ENCODE measurements around the gene FMO2. TPM values are rescaled to one million over a fixed set of nuclear protein-coding genes. Genes with fewer than 3 reads are reported as not detected.

Gene FMO2, protein sequence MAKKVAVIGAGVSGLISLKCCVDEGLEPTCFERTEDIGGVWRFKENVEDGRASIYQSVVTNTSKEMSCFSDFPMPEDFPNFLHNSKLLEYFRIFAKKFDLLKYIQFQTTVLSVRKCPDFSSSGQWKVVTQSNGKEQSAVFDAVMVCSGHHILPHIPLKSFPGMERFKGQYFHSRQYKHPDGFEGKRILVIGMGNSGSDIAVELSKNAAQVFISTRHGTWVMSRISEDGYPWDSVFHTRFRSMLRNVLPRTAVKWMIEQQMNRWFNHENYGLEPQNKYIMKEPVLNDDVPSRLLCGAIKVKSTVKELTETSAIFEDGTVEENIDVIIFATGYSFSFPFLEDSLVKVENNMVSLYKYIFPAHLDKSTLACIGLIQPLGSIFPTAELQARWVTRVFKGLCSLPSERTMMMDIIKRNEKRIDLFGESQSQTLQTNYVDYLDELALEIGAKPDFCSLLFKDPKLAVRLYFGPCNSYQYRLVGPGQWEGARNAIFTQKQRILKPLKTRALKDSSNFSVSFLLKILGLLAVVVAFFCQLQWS
- total RNA-seq = 1 to 10 TPM; 1.4 to 7.2 (median 4.1) TPM

DNA sequence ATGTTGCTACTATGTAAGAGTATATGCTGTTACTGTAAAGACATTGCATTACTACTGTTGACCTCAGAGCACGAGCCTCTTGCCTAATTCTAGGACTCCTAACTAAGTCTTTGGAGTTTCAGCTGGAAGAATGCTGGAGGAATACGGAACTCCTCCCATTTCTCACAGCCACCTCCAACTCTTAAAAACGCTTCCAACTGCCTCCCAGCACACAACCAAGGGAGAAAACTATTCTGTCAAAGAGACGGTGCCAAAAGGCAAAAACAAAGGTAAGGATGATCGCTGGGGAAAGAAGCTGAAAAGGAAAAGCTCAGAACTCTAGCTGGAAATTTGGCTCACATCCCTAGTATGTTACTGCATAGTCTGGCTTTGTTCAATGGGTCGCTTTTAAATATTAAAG is at the start of gene FMO2:
Gene FMO2, plus strand, starts transcription at position 210 of the 400 bp plus-strand sequence. CDS start 414 bp downstream, outside the sequence.
- Histone ChIP-seq H3K9me3 (no peaks in the 10 kb centered on the region), H3K4me3 (peak within 1 kb of the TSS in 1 of 4 donors; percentile 6), H3K36me3 (no peaks in the 10 kb centered on the region), H3K27me3 (no peaks in the 10 kb centered on the region), H3K4me1 (no peaks in the 10 kb centered on the region), H3K27ac (no peak within 1 kb of the TSS)
- TF ChIP-seq POLR2A (IDR thresholded peaks at IDR 0.05) (no peak), CTCF (IDR thresholded peaks at IDR 0.05) (no peak)
- DNase-seq = no peak

GRCh38 chr1:171137580-171137979 is 47.5 kb upstream of the FMO2 start:
- H3K4me1 ChIP-seq = no peaks in the 10 kb centered on the region
- H3K27me3 ChIP-seq = no peaks in the 10 kb centered on the region
- H3K36me3 ChIP-seq = no peaks in the 10 kb centered on the region
- no peak overlapping the region for H3K27ac ChIP-seq
- DNase-seq = no peak
- H3K4me3 ChIP-seq = no peak overlapping the region
- TF ChIP-seq POLR2A (IDR thresholded peaks at IDR 0.05) (no peak), CTCF (IDR thresholded peaks at IDR 0.05) (no peak)
- H3K9me3 ChIP-seq = no peaks in the 10 kb centered on the region

DNA sequence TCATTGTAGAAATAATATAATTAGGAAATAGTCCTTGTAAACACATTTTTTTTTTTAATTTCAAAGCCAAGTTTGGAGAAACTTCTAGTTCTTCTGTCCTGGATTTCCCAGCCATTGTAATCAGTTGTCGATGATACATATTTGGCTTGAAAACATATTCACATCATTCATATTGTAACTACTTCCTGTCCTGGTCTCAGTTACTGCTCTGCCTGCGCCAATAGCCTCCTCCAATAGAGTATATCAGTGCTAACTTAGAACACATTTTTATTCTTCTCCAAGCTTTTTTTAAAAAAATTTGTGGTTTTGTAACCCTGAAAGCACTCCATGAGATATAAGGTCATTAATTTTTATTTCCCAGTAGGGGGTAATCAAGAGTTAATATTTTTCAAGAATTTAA is 46.1 kb upstream of the FMO2 start:
- no peak for TF ChIP-seq CTCF (IDR thresholded peaks at IDR 0.05)
- TF ChIP-seq POLR2A (IDR thresholded peaks at IDR 0.05) = no peak
- Histone ChIP-seq H3K36me3 (no peaks in the 10 kb centered on the region), H3K27me3 (no peaks in the 10 kb centered on the region), H3K27ac (no peak overlapping the region), H3K4me1 (no peaks in the 10 kb centered on the region), H3K4me3 (no peak overlapping the region), H3K9me3 (no peaks in the 10 kb centered on the region)
- no peak for DNase-seq

- Histone ChIP-seq H3K9me3 (no peaks in the 10 kb centered on the region), H3K4me3 (no peak overlapping the region), H3K4me1 (no peaks in the 10 kb centered on the region), H3K36me3 (no peaks in the 10 kb centered on the region), H3K27me3 (no peaks in the 10 kb centered on the region), H3K27ac (peak overlapping the region in 1 of 4 donors; percentile 10)
- TF ChIP-seq POLR2A (IDR thresholded peaks at IDR 0.05) (no peak), CTCF (IDR thresholded peaks at IDR 0.05) (no peak)
- DNase-seq = no peak
Observed at GRCh38 chr1:171139890-171140289, 45.2 kb upstream of the FMO2 start.

DNA sequence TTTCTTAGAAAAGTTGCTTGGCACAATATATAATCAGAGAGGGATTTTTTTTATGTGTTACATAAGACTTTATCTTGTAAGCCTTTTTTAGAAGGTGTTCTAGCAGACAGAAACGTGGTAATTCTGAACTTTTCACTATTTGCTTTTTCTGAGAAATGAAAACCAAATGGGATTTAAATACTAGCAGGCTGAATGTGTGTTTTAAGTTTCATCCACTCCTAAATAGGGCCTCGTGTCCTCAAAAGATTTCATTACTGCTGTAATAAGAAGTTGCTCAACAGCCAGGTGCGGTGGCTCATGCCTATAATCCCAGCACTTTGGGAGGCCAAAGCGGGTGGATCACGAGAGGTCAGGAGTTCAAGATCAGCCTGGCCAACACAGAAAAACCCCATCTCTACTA is 44.7 kb upstream of the FMO2 start:
- Histone ChIP-seq H3K4me3 (no peak overlapping the region), H3K27me3 (no peaks in the 10 kb centered on the region), H3K9me3 (no peaks in the 10 kb centered on the region), H3K36me3 (no peaks in the 10 kb centered on the region), H3K27ac (peak overlapping the region in 3 of 4 donors; percentile 21 to 78 (median 44)), H3K4me1 (no peaks in the 10 kb centered on the region)
- TF ChIP-seq CTCF (IDR thresholded peaks at IDR 0.05) (no peak), POLR2A (IDR thresholded peaks at IDR 0.05) (no peak)
- no peak for DNase-seq
